Measurements from ENCODE around the gene PRADC1.

Gene PRADC1

DNA sequence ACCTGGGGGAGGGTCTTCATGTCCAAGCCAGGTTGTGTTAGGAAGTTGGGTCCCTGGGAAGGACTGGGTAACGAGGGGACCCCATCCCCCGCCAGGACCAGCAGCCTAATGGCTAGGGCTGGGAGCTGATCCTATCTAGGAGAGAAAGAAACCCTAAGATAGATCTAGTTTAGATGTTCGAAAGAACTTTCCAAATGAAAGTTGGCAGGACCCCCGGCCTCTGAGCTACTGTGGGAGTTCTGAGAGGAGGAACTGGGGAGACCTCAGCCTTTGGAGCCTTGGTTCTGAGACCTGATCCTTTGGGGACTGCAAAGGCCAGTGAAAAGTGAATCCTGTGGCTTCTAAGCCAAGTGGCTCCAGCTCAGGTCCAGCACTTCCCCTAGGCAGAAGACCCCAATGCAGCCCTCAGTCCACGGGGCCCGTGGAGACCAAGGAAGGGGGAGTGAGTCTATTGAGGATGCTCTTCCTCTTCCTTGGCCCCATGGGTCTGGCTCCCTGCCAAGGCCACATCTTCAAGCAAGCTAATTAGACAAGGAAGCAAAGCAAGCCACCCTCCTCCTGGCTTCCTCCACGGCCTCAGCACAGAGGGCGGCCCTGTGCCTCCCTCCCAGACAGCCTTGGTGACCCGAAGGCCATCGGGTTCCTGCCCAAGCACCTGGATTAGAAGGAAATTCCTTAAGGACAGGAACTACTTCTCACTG is 24.5 kb upstream of the PRADC1 start:
- no peaks in the 10 kb centered on the region for H3K4me1 ChIP-seq (ENCODE audit: control insufficient read depth, insufficient read depth, low read length)
- no peak overlapping the region for H3K9ac ChIP-seq (ENCODE audit: low read depth, low read length)
- peaks cover 23% of the 10 kb centered on the region for H3K36me3 ChIP-seq (ENCODE audit: insufficient read depth, low read length)
- H3K4me3 ChIP-seq (ENCODE audit: low read length): no peak overlapping the region
- H3K27me3 ChIP-seq (ENCODE audit: control insufficient read depth, insufficient read depth, low read length): no peaks in the 10 kb centered on the region
- H3K9me3 ChIP-seq (replicated peaks; ENCODE audit: low read length): no peaks in the 10 kb centered on the region
- H3K4me2 ChIP-seq (ENCODE audit: low read length): no peak overlapping the region

GRCh38 chr2:73257021-73257420 is 24.0 kb upstream of the PRADC1 start:
- Histone ChIP-seq H3K4me1 (ENCODE audit: control insufficient read depth, insufficient read depth, low read length) (no peaks in the 10 kb centered on the region), H3K9ac (ENCODE audit: low read depth, low read length) (no peak overlapping the region), H3K4me2 (ENCODE audit: low read length) (no peak overlapping the region), H3K4me3 (ENCODE audit: low read length) (no peak overlapping the region), H3K27me3 (ENCODE audit: control insufficient read depth, insufficient read depth, low read length) (no peaks in the 10 kb centered on the region), H3K36me3 (ENCODE audit: insufficient read depth, low read length) (peaks cover 27% of the 10 kb centered on the region), H3K9me3 (replicated peaks; ENCODE audit: low read length) (no peaks in the 10 kb centered on the region)

DNA sequence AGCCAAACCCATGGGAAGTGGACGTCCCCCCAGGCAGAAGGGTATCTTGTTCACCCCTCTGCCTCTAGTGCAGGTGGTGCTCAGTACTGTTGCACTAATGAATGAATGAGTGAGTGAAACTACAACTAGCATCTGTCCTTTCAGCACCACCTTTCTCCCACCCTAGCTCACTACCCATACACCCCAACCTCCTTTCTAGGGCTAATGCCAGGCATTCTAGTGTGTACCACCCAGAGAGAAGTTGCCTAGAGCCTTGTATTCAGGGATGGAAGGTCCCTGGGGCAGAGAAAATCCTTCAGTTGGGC is 23.5 kb upstream of the PRADC1 start:
- Histone ChIP-seq H3K36me3 (ENCODE audit: insufficient read depth, low read length) (peaks cover 32% of the 10 kb centered on the region), H3K4me1 (ENCODE audit: control insufficient read depth, insufficient read depth, low read length) (no peaks in the 10 kb centered on the region), H3K9me3 (replicated peaks; ENCODE audit: low read length) (no peaks in the 10 kb centered on the region)

GRCh38 chr2:73255907-73256617 is 23.0 kb upstream of the PRADC1 start:
- H3K27me3 ChIP-seq (ENCODE audit: control insufficient read depth, insufficient read depth, low read length): no peaks in the 10 kb centered on the region

More for the DNA sequence above, 23.5 kb upstream of the PRADC1 start:
- H3K4me2 ChIP-seq (ENCODE audit: low read length): no peak overlapping the region
- H3K4me3 ChIP-seq (ENCODE audit: low read length): no peak overlapping the region
- H3K9ac ChIP-seq (ENCODE audit: low read depth, low read length): no peak overlapping the region
- no peaks in the 10 kb centered on the region for H3K27me3 ChIP-seq (ENCODE audit: control insufficient read depth, insufficient read depth, low read length)

GRCh38 chr2:73255007-73255644 is 22.1 kb upstream of the PRADC1 start:
- Histone ChIP-seq H3K9me3 (replicated peaks; ENCODE audit: low read length) (no peaks in the 10 kb centered on the region), H3K4me3 (ENCODE audit: low read length) (no peak overlapping the region), H3K27me3 (ENCODE audit: control insufficient read depth, insufficient read depth, low read length) (no peaks in the 10 kb centered on the region), H3K9ac (ENCODE audit: low read depth, low read length) (no peak overlapping the region), H3K4me2 (ENCODE audit: low read length) (no peak overlapping the region), H3K4me1 (ENCODE audit: control insufficient read depth, insufficient read depth, low read length) (no peaks in the 10 kb centered on the region), H3K36me3 (ENCODE audit: insufficient read depth, low read length) (peaks cover 44% of the 10 kb centered on the region)

More at GRCh38 chr2:73255907-73256617, 23.0 kb upstream of the PRADC1 start:
- no peak overlapping the region for H3K4me2 ChIP-seq (ENCODE audit: low read length)
- no peaks in the 10 kb centered on the region for H3K4me1 ChIP-seq (ENCODE audit: control insufficient read depth, insufficient read depth, low read length)
- no peak overlapping the region for H3K4me3 ChIP-seq (ENCODE audit: low read length)
- H3K9me3 ChIP-seq (replicated peaks; ENCODE audit: low read length): no peaks in the 10 kb centered on the region
- no peak overlapping the region for H3K9ac ChIP-seq (ENCODE audit: low read depth, low read length)
- peaks cover 35% of the 10 kb centered on the region for H3K36me3 ChIP-seq (ENCODE audit: insufficient read depth, low read length)

DNA sequence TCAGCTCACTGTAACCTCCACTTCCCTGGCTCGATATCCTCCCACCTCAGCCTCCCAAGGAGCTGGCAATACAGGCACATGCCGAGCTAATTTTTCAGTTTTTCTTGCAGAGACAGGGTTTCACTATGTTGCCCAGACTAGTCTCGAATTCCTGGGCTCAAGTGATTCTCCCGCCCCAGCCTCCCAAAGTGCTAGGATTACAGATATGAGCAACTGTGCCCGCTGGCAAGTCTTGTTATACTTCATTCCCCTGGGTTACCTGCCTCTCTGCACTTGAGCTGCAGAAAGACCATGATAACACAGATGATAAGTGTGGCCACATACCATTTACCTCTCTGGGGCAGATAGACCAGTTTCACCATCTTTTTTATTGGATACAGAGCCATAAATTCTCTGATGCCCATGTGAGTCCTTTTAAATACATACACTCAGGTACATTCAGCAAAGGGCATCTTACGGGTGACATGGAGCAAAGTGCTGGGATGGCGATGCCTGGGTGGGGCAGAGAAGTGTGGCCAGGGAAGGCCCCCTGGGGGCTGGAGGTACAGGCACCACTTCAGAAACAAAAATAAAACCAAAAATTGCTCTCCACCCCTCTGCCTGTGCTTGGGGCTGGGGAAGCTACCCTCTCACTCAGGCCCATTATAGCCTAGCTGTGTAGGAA is 21.4 kb upstream of the PRADC1 start:
- H3K4me3 ChIP-seq (ENCODE audit: low read length): no peak overlapping the region
- H3K9ac ChIP-seq (ENCODE audit: low read depth, low read length): no peak overlapping the region
- H3K4me2 ChIP-seq (ENCODE audit: low read length): no peak overlapping the region
- H3K9me3 ChIP-seq (replicated peaks; ENCODE audit: low read length): no peaks in the 10 kb centered on the region
- H3K36me3 ChIP-seq (ENCODE audit: insufficient read depth, low read length): peaks cover 51% of the 10 kb centered on the region
- H3K27me3 ChIP-seq (ENCODE audit: control insufficient read depth, insufficient read depth, low read length): no peaks in the 10 kb centered on the region
- H3K4me1 ChIP-seq (ENCODE audit: control insufficient read depth, insufficient read depth, low read length): no peaks in the 10 kb centered on the region

DNA sequence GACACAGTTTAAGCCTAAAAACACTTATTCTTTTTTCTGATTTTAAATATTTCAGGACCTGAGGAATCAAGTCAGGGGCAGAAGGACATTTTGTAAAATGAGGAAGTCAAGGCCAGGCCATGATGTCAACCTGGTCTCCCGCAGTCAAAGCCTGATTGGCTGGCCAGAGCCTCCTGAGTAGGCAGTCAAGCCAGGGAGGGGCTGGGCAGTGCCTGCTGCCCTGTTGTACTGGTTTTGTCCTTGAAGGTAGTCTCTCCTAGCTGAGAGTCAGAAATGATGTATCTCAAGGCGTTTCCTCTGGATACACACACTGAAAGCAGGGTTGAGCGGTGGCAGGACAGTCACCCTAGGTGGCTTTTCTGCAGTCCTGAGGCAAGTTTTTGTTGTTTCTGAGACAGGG is 20.9 kb upstream of the PRADC1 start:
- peaks cover 57% of the 10 kb centered on the region for H3K36me3 ChIP-seq (ENCODE audit: insufficient read depth, low read length)
- H3K4me2 ChIP-seq (ENCODE audit: low read length): no peak overlapping the region
- no peak overlapping the region for H3K9ac ChIP-seq (ENCODE audit: low read depth, low read length)
- no peaks in the 10 kb centered on the region for H3K4me1 ChIP-seq (ENCODE audit: control insufficient read depth, insufficient read depth, low read length)
- no peaks in the 10 kb centered on the region for H3K27me3 ChIP-seq (ENCODE audit: control insufficient read depth, insufficient read depth, low read length)
- H3K4me3 ChIP-seq (ENCODE audit: low read length): no peak overlapping the region
- H3K9me3 ChIP-seq (replicated peaks; ENCODE audit: low read length): no peaks in the 10 kb centered on the region

DNA sequence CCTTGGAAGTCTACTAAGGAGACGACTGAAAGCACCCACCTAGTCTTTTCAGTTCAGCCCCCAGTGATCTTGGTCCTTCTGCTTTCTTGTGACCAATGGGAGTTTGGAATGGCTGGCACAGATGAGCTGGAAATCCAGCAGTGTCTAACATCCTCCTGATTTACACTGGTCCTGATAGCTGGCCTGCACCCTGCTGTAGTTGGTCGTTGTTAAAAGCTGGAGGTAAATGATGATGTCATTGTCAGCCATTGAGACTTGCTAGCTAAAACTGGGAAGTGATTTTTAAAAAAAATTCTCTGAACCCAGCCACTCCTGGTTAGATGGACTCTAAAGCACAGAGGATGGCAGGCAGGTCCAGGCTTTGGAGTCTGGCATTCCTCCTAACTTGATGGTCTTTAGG is 20.4 kb upstream of the PRADC1 start:
- Histone ChIP-seq H3K36me3 (ENCODE audit: insufficient read depth, low read length) (peaks cover 62% of the 10 kb centered on the region), H3K4me3 (ENCODE audit: low read length) (no peak overlapping the region), H3K9ac (ENCODE audit: low read depth, low read length) (no peak overlapping the region)

DNA sequence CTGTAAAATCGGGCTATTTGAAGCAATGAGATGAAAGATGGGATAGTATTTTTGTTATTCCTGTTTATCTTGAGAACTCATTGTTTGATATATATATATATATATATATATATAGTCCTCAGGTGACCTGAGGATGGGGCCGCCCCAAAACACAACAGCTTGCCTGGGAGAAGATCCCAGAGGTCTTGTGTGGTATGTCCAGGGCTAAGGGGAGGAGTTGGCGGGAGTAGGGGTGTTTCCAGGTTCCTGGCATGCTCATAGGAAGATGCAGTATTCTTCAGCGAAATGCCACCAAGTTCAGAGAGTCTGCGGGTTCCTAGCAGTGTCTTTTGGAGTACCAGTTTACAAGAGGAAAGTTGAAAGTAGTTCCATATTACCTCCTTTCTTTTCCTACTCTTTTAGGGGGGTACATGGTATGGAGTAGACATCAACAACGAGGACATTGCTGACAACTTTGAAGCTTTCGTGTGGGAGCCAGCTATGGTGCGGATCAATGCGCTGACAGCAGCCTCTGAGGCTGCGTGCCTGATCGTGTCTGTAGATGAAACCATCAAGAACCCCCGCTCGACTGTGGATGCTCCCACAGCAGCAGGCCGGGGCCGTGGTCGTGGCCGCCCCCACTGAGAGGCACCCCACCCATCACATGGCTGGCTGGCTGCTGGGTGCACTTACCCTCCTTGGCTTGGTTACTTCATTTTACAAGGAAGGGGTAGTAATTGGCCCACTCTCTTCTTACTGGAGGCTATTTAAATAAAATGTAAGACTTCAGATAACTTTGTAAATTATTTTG is 19.4 kb upstream of the PRADC1 start:
- H3K4me2 ChIP-seq (ENCODE audit: low read length): no peak overlapping the region
- no peaks in the 10 kb centered on the region for H3K9me3 ChIP-seq (replicated peaks; ENCODE audit: low read length)
- H3K36me3 ChIP-seq (ENCODE audit: insufficient read depth, low read length): peaks cover 71% of the 10 kb centered on the region
- H3K4me3 ChIP-seq (ENCODE audit: low read length): no peak overlapping the region
- H3K9ac ChIP-seq (ENCODE audit: low read depth, low read length): no peak overlapping the region
- H3K27me3 ChIP-seq (ENCODE audit: control insufficient read depth, insufficient read depth, low read length): no peaks in the 10 kb centered on the region
- H3K4me1 ChIP-seq (ENCODE audit: control insufficient read depth, insufficient read depth, low read length): no peaks in the 10 kb centered on the region

More for the DNA sequence above, 20.4 kb upstream of the PRADC1 start:
- no peaks in the 10 kb centered on the region for H3K9me3 ChIP-seq (replicated peaks; ENCODE audit: low read length)
- no peak overlapping the region for H3K4me2 ChIP-seq (ENCODE audit: low read length)
- no peaks in the 10 kb centered on the region for H3K4me1 ChIP-seq (ENCODE audit: control insufficient read depth, insufficient read depth, low read length)
- no peaks in the 10 kb centered on the region for H3K27me3 ChIP-seq (ENCODE audit: control insufficient read depth, insufficient read depth, low read length)

- Histone ChIP-seq H3K36me3 (ENCODE audit: insufficient read depth, low read length) (peaks cover 83% of the 10 kb centered on the region), H3K4me1 (ENCODE audit: control insufficient read depth, insufficient read depth, low read length) (no peaks in the 10 kb centered on the region), H3K4me3 (ENCODE audit: low read length) (no peak overlapping the region), H3K4me2 (ENCODE audit: low read length) (no peak overlapping the region), H3K9me3 (replicated peaks; ENCODE audit: low read length) (no peaks in the 10 kb centered on the region), H3K9ac (ENCODE audit: low read depth, low read length) (no peak overlapping the region), H3K27me3 (ENCODE audit: control insufficient read depth, insufficient read depth, low read length) (no peaks in the 10 kb centered on the region)
Measured at GRCh38 chr2:73250872-73251846, 18.1 kb upstream of the PRADC1 start.
